Cortex of kidney (tissue), 1 donor: ENCODE results near the gene FAM168B.

Experiments
- DNase-seq: peaks from one replicate; lab custom pipeline; 2025; lab: John Stamatoyannopoulos, UW

Gene FAM168B

GRCh38 chr2:131022731-131023130 is 70.5 kb downstream of the FAM168B start:
- no peak for DNase-seq

GRCh38 chr2:131016826-131017741 is 76.2 kb downstream of the FAM168B start:
- DNase-seq, result no peak

GRCh38 chr2:131015764-131016163 is 77.5 kb downstream of the FAM168B start:
- no peak for DNase-seq

- DNase-seq, result no peak
These were observed 79.1 kb downstream of the FAM168B start for GRCh38 chr2:131014141-131014540.

GRCh38 chr2:131011486-131011885 is 81.8 kb downstream of the FAM168B start:
- no peak for DNase-seq

GRCh38 chr2:131010566-131010965 is 82.7 kb downstream of the FAM168B start:
- DNase-seq, result no peak

GRCh38 chr2:131009713-131010475 is 83.4 kb downstream of the FAM168B start:
- DNase-seq, result no peak

GRCh38 chr2:131008967-131009366 is 84.3 kb downstream of the FAM168B start:
- no peak for DNase-seq

- DNase-seq, result no peak
These were observed 86.7 kb downstream of the FAM168B start for GRCh38 chr2:131006561-131006960.

- no peak for DNase-seq
These were observed 87.9 kb downstream of the FAM168B start for GRCh38 chr2:131005216-131005935.

- no peak for DNase-seq
These were observed 88.6 kb downstream of the FAM168B start for GRCh38 chr2:131004446-131005209.

GRCh38 chr2:130998561-130998960 is 94.7 kb downstream of the FAM168B start:
- DNase-seq, result no peak
